Fibroblast of lung (primary cell): ENCODE results near the gene SH3GL3. TPM values are rescaled to one million over a fixed set of nuclear protein-coding genes. Genes with fewer than 3 reads are reported as not detected.

Experiments
- DNase-seq, 2 donors: peaks; one replicate each; pipeline versions ENCODE4 v3.0.0 to v3.0.0-alpha.2; 2010; ENCODE audit warnings: low read depth in 2 of 2
- H2AFZ ChIP-seq: 2 replicates; pipeline ENCODE4 v1.5.1; 2012; ENCODE audit warnings: low read length, control low read depth, inconsistent platforms
- H3K27ac ChIP-seq: 2 replicates; pipeline ENCODE4 v1.5.1; 2011; ENCODE audit warnings: low read length, control low read depth; ENCODE audit not compliant: insufficient read depth
- H3K27me3 ChIP-seq: 2 replicates; pipeline ENCODE4 v1.5.1; 2011; ENCODE audit warnings: mild to moderate bottlenecking, low read length; ENCODE audit not compliant: control insufficient read depth, insufficient read depth
- H3K36me3 ChIP-seq: 2 replicates; pipeline ENCODE4 v1.5.1; 2011; ENCODE audit warnings: low read length; ENCODE audit not compliant: control insufficient read depth, insufficient read depth
- H3K4me1 ChIP-seq: 2 replicates; pipeline ENCODE4 v1.5.1; 2011; ENCODE audit warnings: low read length; ENCODE audit not compliant: control insufficient read depth, insufficient read depth; ENCODE audit errors: extremely low read depth
- H3K4me2 ChIP-seq: 2 replicates; pipeline ENCODE4 v1.5.1; 2011; ENCODE audit warnings: low read length, control low read depth; ENCODE audit not compliant: insufficient read depth; ENCODE audit errors: extremely low read depth
- H3K4me3 ChIP-seq, 4 experiments: fragments of 200-600 bp in 1 of 4; sonication (generic) in 1 of 4; replicated peaks in 1 of 4; 2 replicates each; pipeline ENCODE4 v1.5.1; 2011 to 2016; ENCODE audit warnings: low read length in 4 of 4, low read depth in 3 of 4, mild to moderate bottlenecking in 3 of 4, control low read depth in 2 of 4, inconsistent platforms in 1 of 4, mixed read lengths in 1 of 4; ENCODE audit not compliant: insufficient read depth in 1 of 4; ENCODE audit errors: control extremely low read depth in 1 of 4
- H3K79me2 ChIP-seq: 2 replicates; pipeline ENCODE4 v1.5.1; 2012; ENCODE audit warnings: mild to moderate bottlenecking, low read length, inconsistent platforms; ENCODE audit not compliant: control insufficient read depth, insufficient read depth
- H3K9ac ChIP-seq: 2 replicates; pipeline ENCODE4 v1.5.1; 2011; ENCODE audit warnings: mild to moderate bottlenecking, low read length, control low read depth; ENCODE audit not compliant: insufficient read depth
- H3K9me3 ChIP-seq: 2 replicates; pipeline ENCODE4 v1.5.1; 2012; ENCODE audit warnings: low read depth, low read length; ENCODE audit not compliant: control insufficient read depth, insufficient read depth
- H4K20me1 ChIP-seq: 2 replicates; pipeline ENCODE4 v1.5.1; 2011; ENCODE audit warnings: low read length; ENCODE audit not compliant: control insufficient read depth, insufficient read depth; ENCODE audit errors: extremely low read depth
- CTCF ChIP-seq, 2 donors: IDR thresholded peaks in 1 of 2; conservative IDR thresholded peaks in 1 of 2; 1 replicate in 1 of 2; 2 replicates in 1 of 2; pipeline ENCODE4 v1.5.1; 2011 to 2012; ENCODE audit warnings: low read length in 2 of 2, control low read depth in 1 of 2, inconsistent platforms in 1 of 2, low read depth in 1 of 2, mild to moderate bottlenecking in 1 of 2
- EZH2 ChIP-seq: IDR thresholded peaks from 2 replicates; pipeline ENCODE4 v1.5.1; 2012; ENCODE audit warnings: low read length, control low read depth, mild to moderate bottlenecking; ENCODE audit errors: missing control alignments
- polyA plus RNA-seq, 2 donors: library from polyadenylated mRNA; depleted of rRNA in 1 of 2; stranded (reverse) in 1 of 2; unstranded in 1 of 2; fragments of >200 nt; gene quantifications; 2 replicates each; pipeline ENCODE4 v1.2.1, GENCODE V29; 2011 to 2012; ENCODE audit warnings: missing spikeins in 1 of 2
- total RNA-seq: library from RNA; depleted of rRNA; stranded (reverse); fragments of >200 nt; gene quantifications from 2 replicates; pipeline ENCODE4 v1.2.1, GENCODE V29; 2014

SH3GL3 gene
- total and polyA plus RNA-seq, 2 donors (not counting 1 experiment from before 2014, with no cell fraction given) = under 0.01 to 0.05 TPM

- Histone ChIP-seq H3K36me3 (no peaks in the 10 kb centered on the region), H3K9ac (no peak overlapping the region), H3K27me3 (no peaks in the 10 kb centered on the region), H3K4me2 (no peak overlapping the region), H4K20me1 (no peaks in the 10 kb centered on the region), H3K4me1 (no peaks in the 10 kb centered on the region), H3K9me3 (no peaks in the 10 kb centered on the region), H2AFZ (no peak overlapping the region), H3K4me3 (no peak overlapping the region), H3K79me2 (no peaks in the 10 kb centered on the region), H3K27ac (no peak overlapping the region)
- no peak for DNase-seq
- no peak for TF ChIP-seq CTCF (conservative IDR thresholded peaks at IDR 0.05 in 1 of 2, IDR thresholded peaks at IDR 0.05 in 1 of 2; ENCODE audit: low read depth in 1 of 2, low read length in 2 of 2)
- no peak for TF ChIP-seq EZH2
Measured at GRCh38 chr15:83474578-83474977, 27.4 kb downstream of the SH3GL3 start.

GRCh38 chr15:83475551-83475950 lies 28.4 kb downstream of the SH3GL3 start:
- DNase-seq = peak; percentile 15 to 75
- H3K4me2 ChIP-seq = no peak overlapping the region
- H3K4me1 ChIP-seq = no peaks in the 10 kb centered on the region
- H3K36me3 ChIP-seq = no peaks in the 10 kb centered on the region
- H3K27me3 ChIP-seq = no peaks in the 10 kb centered on the region
- TF ChIP-seq EZH2 = no peak
- no peak for TF ChIP-seq CTCF (conservative IDR thresholded peaks at IDR 0.05 in 1 of 2, IDR thresholded peaks at IDR 0.05 in 1 of 2; ENCODE audit: low read depth in 1 of 2, low read length in 2 of 2)
- H2AFZ ChIP-seq = no peak overlapping the region
- no peaks in the 10 kb centered on the region for H3K9me3 ChIP-seq
- H3K9ac ChIP-seq = no peak overlapping the region
- no peak overlapping the region for H3K27ac ChIP-seq
- H3K79me2 ChIP-seq = no peaks in the 10 kb centered on the region
- H4K20me1 ChIP-seq = no peaks in the 10 kb centered on the region
- H3K4me3 ChIP-seq = no peak overlapping the region

GRCh38 chr15:83476066-83476465 lies 28.9 kb downstream of the SH3GL3 start:
- Histone ChIP-seq H3K27ac (no peak overlapping the region), H2AFZ (no peak overlapping the region), H3K4me3 (no peak overlapping the region), H3K79me2 (no peaks in the 10 kb centered on the region), H3K27me3 (no peaks in the 10 kb centered on the region), H3K4me2 (no peak overlapping the region), H4K20me1 (no peaks in the 10 kb centered on the region), H3K9ac (no peak overlapping the region), H3K9me3 (no peaks in the 10 kb centered on the region), H3K36me3 (no peaks in the 10 kb centered on the region), H3K4me1 (no peaks in the 10 kb centered on the region)
- TF ChIP-seq EZH2 (no peak), CTCF (conservative IDR thresholded peaks at IDR 0.05 in 1 of 2, IDR thresholded peaks at IDR 0.05 in 1 of 2; ENCODE audit: low read depth in 1 of 2, low read length in 2 of 2) (no peak)
- DNase-seq = no peak
